ENCODE results near the gene WDR5B. TPM values are rescaled to one million over a fixed set of nuclear protein-coding genes. Genes with fewer than 3 reads are reported as not detected.

WDR5B gene
- total and polyA plus RNA-seq, 2 of the 8 experiments (the other 6 are each of a cell fraction or from before 2014, with no cell fraction given) = 1.9 to 3.5 TPM

DNA sequence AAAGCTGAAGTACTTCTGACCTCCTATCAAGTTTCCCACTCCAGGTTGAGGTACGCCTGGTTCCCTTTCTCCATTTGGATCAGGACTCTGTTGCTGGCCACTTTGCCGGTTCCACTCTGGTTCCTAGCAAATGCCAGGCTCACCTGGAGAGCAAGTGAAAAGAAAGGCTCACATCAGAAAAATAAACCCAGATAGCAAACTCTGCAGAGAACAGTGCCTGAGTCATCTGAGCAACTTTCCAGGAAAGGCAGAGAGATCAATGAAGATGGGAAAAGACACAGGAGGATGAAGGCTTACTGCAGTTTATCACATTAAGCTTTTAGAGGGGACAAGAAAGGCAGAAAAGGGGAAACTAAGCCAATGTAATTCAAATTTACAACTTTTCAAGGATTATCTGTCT, 41.8 kb upstream of the WDR5B start:
- H3K36me3 ChIP-seq (ENCODE audit: control insufficient read depth in 2 of 4, insufficient read depth in 4 of 4, low read length in 3 of 4) = peaks cover 3 to 62% (median 7%) of the 10 kb centered on the region in 4 experiments; a peak in 6 of 8 replicates
- TF ChIP-seq PHF8 (conservative IDR thresholded peaks at IDR 0.05; ENCODE audit: low read depth, low read length) (no peak), KDM1A (IDR thresholded peaks at IDR 0.05; ENCODE audit: borderline replicate concordance, low read length) (no peak), JUN (IDR thresholded peaks at IDR 0.05; ENCODE audit: low read depth, low read length) (no peak), SP1 (IDR thresholded peaks at IDR 0.05; ENCODE audit: low read depth, low read length) (no peak), CREB1 (IDR thresholded peaks at IDR 0.05) (no peak), JUND (IDR thresholded peaks at IDR 0.05; ENCODE audit: low read length) (no peak), TBP (IDR thresholded peaks at IDR 0.05; ENCODE audit: low read depth, low read length) (no peak), TEAD4 (IDR thresholded peaks at IDR 0.05; ENCODE audit: low read depth, low read length) (no peak), GTF2F1 (IDR thresholded peaks at IDR 0.05; ENCODE audit: borderline replicate concordance, low read depth, low read length) (no peak), SIRT6 (IDR thresholded peaks at IDR 0.05; ENCODE audit: low read length) (no peak), SAP30 (IDR thresholded peaks at IDR 0.05; ENCODE audit: insufficient read depth, insufficient replicate concordance, low read length) (no peak), EP300 (IDR thresholded peaks at IDR 0.05; ENCODE audit: borderline replicate concordance in 1 of 2, low read depth in 2 of 2, low read length in 2 of 2) (no peak), SIN3A (conservative IDR thresholded peaks at IDR 0.05 in 1 of 2, IDR thresholded peaks at IDR 0.05 in 1 of 2; ENCODE audit: low read depth in 1 of 2, low read length in 2 of 2) (no peak)
- TF ChIP-seq, protein P1, sequence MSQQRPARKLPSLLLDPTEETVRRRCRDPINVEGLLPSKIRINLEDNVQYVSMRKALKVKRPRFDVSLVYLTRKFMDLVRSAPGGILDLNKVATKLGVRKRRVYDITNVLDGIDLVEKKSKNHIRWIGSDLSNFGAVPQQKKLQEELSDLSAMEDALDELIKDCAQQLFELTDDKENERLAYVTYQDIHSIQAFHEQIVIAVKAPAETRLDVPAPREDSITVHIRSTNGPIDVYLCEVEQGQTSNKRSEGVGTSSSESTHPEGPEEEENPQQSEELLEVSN (IDR thresholded peaks at IDR 0.05) = no peak

More for the DNA sequence above, 41.8 kb upstream of the WDR5B start:
- FAIRE-seq (no peak), DNase-seq (ENCODE audit: low read depth in 1 of 2, low spot score in 2 of 2) (no peak)
- Histone ChIP-seq H3K27ac (ENCODE audit: low read depth, low read length) (no peak overlapping the region), H4K8ac (ENCODE audit: extremely low read depth, insufficient read depth, low read length) (no peak overlapping the region), H3K14ac (ENCODE audit: insufficient read length) (no peak overlapping the region), H3K4ac (replicated peaks; ENCODE audit: insufficient read length, low read depth, low read length) (no peak overlapping the region), H3K79me1 (ENCODE audit: low read depth, low read length) (no peaks in the 10 kb centered on the region), H2BK120ac (replicated peaks; ENCODE audit: low read depth, low read length) (no peak overlapping the region), H3K9me3 (ENCODE audit: insufficient read depth in 2 of 2, low read depth in 1 of 2, low read length in 1 of 2) (no peaks in the 10 kb centered on the region), H2AK5ac (ENCODE audit: low read depth, low read length) (no peak overlapping the region), H3K9ac (replicated peaks in 1 of 4; ENCODE audit: extremely low read depth in 1 of 4, low read depth in 3 of 4, low read length in 3 of 4) (no peak overlapping the region), H3K27me3 (replicated peaks in 1 of 4; ENCODE audit: control insufficient read depth in 3 of 4, extremely low read depth in 1 of 4, insufficient read depth in 3 of 4, low read length in 3 of 4) (no peaks in the 10 kb centered on the region), H3K4me2 (ENCODE audit: insufficient read depth in 1 of 2, low read depth in 2 of 2, low read length in 2 of 2) (no peak overlapping the region), H3K4me3 (ENCODE audit: extremely low read depth in 1 of 4, insufficient read depth in 2 of 4, low read depth in 3 of 4, low read length in 4 of 4) (no peak overlapping the region), H3K18ac (ENCODE audit: extremely low read depth, low read length) (no peak overlapping the region), H2BK15ac (ENCODE audit: low read length) (no peak overlapping the region), H2BK5ac (ENCODE audit: low read depth, low read length) (no peak overlapping the region), H3K56ac (replicated peaks; ENCODE audit: insufficient read length, low read depth, low read length) (no peak overlapping the region), H3K23me2 (ENCODE audit: low read depth, low read length) (no peaks in the 10 kb centered on the region), H4K5ac (ENCODE audit: insufficient read length, low read depth, low read length) (no peak overlapping the region), H3K79me2 (ENCODE audit: control insufficient read depth in 1 of 2, insufficient read depth in 2 of 2, low read length in 2 of 2) (no peaks in the 10 kb centered on the region), H4K91ac (replicated peaks; ENCODE audit: insufficient read length, low read length) (no peak overlapping the region), H2AFZ (ENCODE audit: low read length) (no peak overlapping the region), H2BK12ac (ENCODE audit: low read depth, low read length) (no peak overlapping the region), H3K23ac (ENCODE audit: insufficient read length) (no peak overlapping the region), H3K4me1 (replicated peaks in 1 of 4; ENCODE audit: control insufficient read depth in 3 of 4, insufficient read depth in 4 of 4, low read length in 3 of 4) (no peaks in the 10 kb centered on the region), H4K20me1 (replicated peaks in 1 of 2; ENCODE audit: control insufficient read depth in 1 of 2, insufficient read depth in 2 of 2, low read length in 2 of 2) (peaks cover 0 to 1% of the 10 kb centered on the region in 2 experiments), H2BK20ac (ENCODE audit: low read length) (no peak overlapping the region)
- ChIA-PET POLR2A (ENCODE audit: partially characterized antibody) (no interaction called here), CTCF (ENCODE audit: partially characterized antibody) (interaction anchor here (0.7 to 1.9 kb wide), 20 partner anchors 11 to 225 kb away, joined by 3 to 18 read pairs (median 5); no protein-coding TSS in a partner anchor)
- 96% methylated on average over 2 of the region's 2 CpGs; no CpG with 5 or more reads in 1 of the 2 experiments for WGBS, 2 experiments (ENCODE audit: extremely low coverage in 1 of 2, insufficient coverage in 1 of 2, insufficient read length in 1 of 2, insufficient replicate concordance in 2 of 2, low coverage in 1 of 2, low lambda C conversion rate in 2 of 2, missing lambda C conversion rate in 1 of 2)
